Measurements from ENCODE around the gene PAQR5. TPM values are rescaled to one million over a fixed set of nuclear protein-coding genes. Genes with fewer than 3 reads are reported as not detected.
A peak's percentile ranks its signal among the peaks of the same experiment; 100 is the strongest.

PAQR5 gene
- total RNA-seq, 1 experiment from 2014 or later = 34.0 TPM

DNA sequence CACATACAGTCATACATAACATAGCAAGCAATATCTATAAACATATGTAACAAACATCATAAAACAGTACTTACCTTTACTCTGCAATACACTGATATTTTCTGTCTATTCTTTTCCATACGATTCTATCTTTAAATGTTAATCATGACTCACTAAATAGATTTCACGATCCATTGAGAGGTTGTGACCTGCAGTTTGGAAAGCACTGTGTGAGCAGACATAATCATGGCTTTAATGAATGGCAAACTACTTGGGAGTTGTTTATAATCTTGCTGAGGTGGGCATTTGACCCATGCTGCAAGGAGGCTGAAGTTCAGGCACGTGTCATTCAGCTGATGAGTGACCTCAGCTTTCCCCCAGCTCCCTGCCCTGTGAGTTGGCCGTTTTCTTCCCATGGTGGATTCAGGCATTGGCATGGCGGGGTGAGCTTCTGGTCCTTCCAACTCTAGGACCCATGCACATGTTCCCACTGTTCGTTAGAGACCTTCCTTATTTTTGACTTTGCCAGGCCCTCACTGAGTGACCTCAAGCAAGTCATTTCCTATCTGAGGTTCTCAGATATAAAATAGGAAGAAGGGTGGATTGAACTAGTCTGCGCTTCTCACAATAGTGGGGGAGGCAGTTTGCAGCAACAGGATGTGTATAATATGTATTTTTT, 41.7 kb downstream of the PAQR5 start:
- Histone ChIP-seq H3K4me2 (ENCODE audit: low read length) (peak overlapping the region; percentile 70), H3K27ac (ENCODE audit: low read depth, low read length) (no peak overlapping the region)
- intact Hi-C loops (cut with micrococcal nuclease) = no loop called here

More for the DNA sequence above, 41.7 kb downstream of the PAQR5 start:
- H2AFZ ChIP-seq (ENCODE audit: low read depth, low read length, poor library complexity, severe bottlenecking) = no peak overlapping the region
- no TSS peak for BruUV-seq (replicated peaks)
- ChIA-PET RAD21 (ENCODE audit: low non-redundant PET in 1 of 2, low total read pairs in 2 of 2, uncharacterized antibody in 2 of 2, unreplicated experiment in 2 of 2) (interaction anchor here in 1 of 2 experiments (0.5 kb wide), 1 partner anchor 35 kb away, joined by 3 read pairs; no protein-coding TSS in a partner anchor), POLR2A (no interaction called here), CTCF (no interaction called here)
- no peak overlapping the region for H3K9ac ChIP-seq (ENCODE audit: low read length)
- H4K20me1 ChIP-seq (ENCODE audit: insufficient read depth) = no peaks in the 10 kb centered on the region
- ATAC-seq = no peak
- DNase-seq (ENCODE audit: low read depth, low spot score) = no peak
- no peaks in the 10 kb centered on the region for H3K9me2 ChIP-seq (ENCODE audit: insufficient read depth)
- TF ChIP-seq EGR1 (IDR thresholded peaks at IDR 0.05; ENCODE audit: low read depth) (no peak), FOSL1 (IDR thresholded peaks at IDR 0.05; ENCODE audit: low read depth) (no peak), POLR2AphosphoS5 (IDR thresholded peaks at IDR 0.05; ENCODE audit: low read depth, low read length) (no peak), RAD21 (IDR thresholded peaks at IDR 0.05; ENCODE audit: low read depth) (no peak), ZNF274 (IDR thresholded peaks at IDR 0.05; ENCODE audit: low read depth, low read length) (no peak), EZH2phosphoT487 (IDR thresholded peaks at IDR 0.05; ENCODE audit: borderline replicate concordance) (no peak), TCF7L2 (IDR thresholded peaks at IDR 0.05; ENCODE audit: borderline replicate concordance, extremely low read depth, insufficient read depth, insufficient read length) (no peak), ELF1 (IDR thresholded peaks at IDR 0.05; ENCODE audit: borderline replicate concordance, low read depth) (no peak), YY1 (IDR thresholded peaks at IDR 0.05; ENCODE audit: extremely low read depth, insufficient replicate concordance, low read depth, low read length) (no peak), SRF (IDR thresholded peaks at IDR 0.05; ENCODE audit: low read depth) (no peak), CBX3 (IDR thresholded peaks at IDR 0.05; ENCODE audit: low read depth) (no peak), SIN3A (IDR thresholded peaks at IDR 0.05; ENCODE audit: low read depth) (no peak)
- TF ChIP-seq, protein P1, sequence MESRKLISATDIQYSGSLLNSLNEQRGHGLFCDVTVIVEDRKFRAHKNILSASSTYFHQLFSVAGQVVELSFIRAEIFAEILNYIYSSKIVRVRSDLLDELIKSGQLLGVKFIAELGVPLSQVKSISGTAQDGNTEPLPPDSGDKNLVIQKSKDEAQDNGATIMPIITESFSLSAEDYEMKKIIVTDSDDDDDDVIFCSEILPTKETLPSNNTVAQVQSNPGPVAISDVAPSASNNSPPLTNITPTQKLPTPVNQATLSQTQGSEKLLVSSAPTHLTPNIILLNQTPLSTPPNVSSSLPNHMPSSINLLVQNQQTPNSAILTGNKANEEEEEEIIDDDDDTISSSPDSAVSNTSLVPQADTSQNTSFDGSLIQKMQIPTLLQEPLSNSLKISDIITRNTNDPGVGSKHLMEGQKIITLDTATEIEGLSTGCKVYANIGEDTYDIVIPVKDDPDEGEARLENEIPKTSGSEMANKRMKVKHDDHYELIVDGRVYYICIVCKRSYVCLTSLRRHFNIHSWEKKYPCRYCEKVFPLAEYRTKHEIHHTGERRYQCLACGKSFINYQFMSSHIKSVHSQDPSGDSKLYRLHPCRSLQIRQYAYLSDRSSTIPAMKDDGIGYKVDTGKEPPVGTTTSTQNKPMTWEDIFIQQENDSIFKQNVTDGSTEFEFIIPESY (IDR thresholded peaks at IDR 0.05; ENCODE audit: extremely low read depth, insufficient replicate concordance, low read length) = no peak
- H3K4me1 ChIP-seq (ENCODE audit: control insufficient read depth in 1 of 2, insufficient read depth in 2 of 2, low read length in 2 of 2) = peaks cover 43 to 53% of the 10 kb centered on the region in 2 experiments
- H3K79me2 ChIP-seq (ENCODE audit: insufficient read depth, low read length) = no peaks in the 10 kb centered on the region
- H3K4me3 ChIP-seq (replicated peaks in 1 of 2; ENCODE audit: low read depth in 1 of 2, low read length in 2 of 2) = no peak overlapping the region
- no peaks in the 10 kb centered on the region for H3K27me3 ChIP-seq (ENCODE audit: insufficient read depth, low read length)
- H3K36me3 ChIP-seq (ENCODE audit: control insufficient read depth in 1 of 2, insufficient read depth in 2 of 2, low read length in 2 of 2) = no peaks in the 10 kb centered on the region
- no peaks in the 10 kb centered on the region for H3K9me3 ChIP-seq (ENCODE audit: control insufficient read depth in 1 of 2, insufficient read depth in 1 of 2, low read depth in 1 of 2, low read length in 2 of 2)

Measured in HCT116 (cell line).